ENCODE measurements around the gene TYMP. TPM values are rescaled to one million over a fixed set of nuclear protein-coding genes. Genes with fewer than 3 reads are reported as not detected.
A peak's percentile ranks its signal among the peaks of the same experiment; 100 is the strongest.

The TYMP gene
- total RNA-seq, 4 donors from 2014 or later = 4.4 to 21.5 (median 15.6) TPM

DNA sequence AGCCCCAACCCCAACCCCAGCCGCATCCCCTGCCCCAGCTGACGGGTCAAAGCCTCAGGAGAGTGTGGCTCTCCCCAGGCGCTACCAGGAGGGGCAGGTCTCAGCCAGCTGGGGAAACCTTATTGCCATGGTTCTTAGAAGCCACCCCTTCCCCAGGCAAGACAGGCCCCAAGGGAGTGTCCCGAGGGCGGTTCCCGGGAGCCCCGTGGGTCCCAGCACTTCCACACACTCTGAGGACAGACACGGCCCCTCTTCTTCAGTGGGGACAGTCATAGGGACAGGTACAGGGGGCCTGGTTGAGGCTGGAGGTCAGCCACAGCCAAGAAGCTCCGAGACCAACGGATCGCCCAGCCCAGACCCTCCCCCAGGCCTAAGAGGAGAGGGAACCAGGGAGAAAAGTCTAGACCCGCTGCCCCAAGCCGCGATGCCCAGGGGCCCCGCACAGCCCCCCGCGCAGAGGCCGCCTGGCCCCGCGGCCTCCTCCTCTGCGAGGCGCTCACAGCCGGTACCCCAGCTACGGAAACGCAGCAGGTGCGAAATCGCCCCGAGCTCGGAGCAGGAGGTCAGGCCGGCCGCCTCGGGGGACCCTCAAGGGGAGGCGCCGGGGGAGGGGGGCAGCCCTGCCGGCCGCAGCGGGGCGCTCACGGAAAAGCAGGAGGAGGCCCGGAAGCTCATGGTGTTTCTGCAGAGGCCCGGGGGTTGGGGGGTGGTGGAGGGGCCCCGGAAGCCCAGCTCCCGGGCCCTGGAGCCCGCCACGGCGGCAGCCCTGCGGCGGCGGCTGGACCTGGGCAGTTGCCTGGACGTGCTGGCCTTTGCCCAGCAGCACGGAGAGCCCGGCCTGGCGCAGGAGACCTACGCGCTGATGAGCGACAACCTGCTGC lies 18.5 kb upstream of the TYMP start:
- Histone ChIP-seq H3K4me1 (peaks cover 0 to 12% of the 10 kb centered on the region in 2 donors), H3K36me3 (no peaks in the 10 kb centered on the region), H3K27me3 (peaks cover 13 to 14% of the 10 kb centered on the region in 2 donors), H3K27ac (no peak overlapping the region), H3K4me3 (no peak overlapping the region), H3K9me3 (no peaks in the 10 kb centered on the region)
- DNase-seq = no peak
- TF ChIP-seq CTCF (IDR thresholded peaks at IDR 0.05) (no peak), POLR2A (IDR thresholded peaks at IDR 0.05) (no peak)
- intact Hi-C loops (cut with DNase I; ENCODE audit: low total_unique reads) = no loop called here

- Histone ChIP-seq H3K9me3 (no peaks in the 10 kb centered on the region), H3K27ac (no peak overlapping the region), H3K4me1 (peaks cover 0 to 12% of the 10 kb centered on the region in 2 donors), H3K36me3 (no peaks in the 10 kb centered on the region), H3K27me3 (peaks cover 13 to 14% of the 10 kb centered on the region in 2 donors), H3K4me3 (no peak overlapping the region)
- intact Hi-C loops (cut with DNase I; ENCODE audit: low total_unique reads) = no loop called here
- TF ChIP-seq CTCF (IDR thresholded peaks at IDR 0.05) = no peak
- TF ChIP-seq POLR2A (IDR thresholded peaks at IDR 0.05) = no peak
- DNase-seq = no peak
Measured at GRCh38 chr22:50547263-50547985, 17.6 kb upstream of the TYMP start.

GRCh38 chr22:50546326-50547262 lies 16.8 kb upstream of the TYMP start:
- Histone ChIP-seq H3K36me3 (no peaks in the 10 kb centered on the region), H3K27ac (no peak overlapping the region), H3K4me3 (no peak overlapping the region), H3K27me3 (peaks cover 13 to 14% of the 10 kb centered on the region in 2 donors), H3K4me1 (peaks cover 0 to 12% of the 10 kb centered on the region in 2 donors), H3K9me3 (no peaks in the 10 kb centered on the region)
- TF ChIP-seq CTCF (IDR thresholded peaks at IDR 0.05) (no peak), POLR2A (IDR thresholded peaks at IDR 0.05) (no peak)
- DNase-seq = no peak
- intact Hi-C loops (cut with DNase I; ENCODE audit: low total_unique reads) = no loop called here

DNA sequence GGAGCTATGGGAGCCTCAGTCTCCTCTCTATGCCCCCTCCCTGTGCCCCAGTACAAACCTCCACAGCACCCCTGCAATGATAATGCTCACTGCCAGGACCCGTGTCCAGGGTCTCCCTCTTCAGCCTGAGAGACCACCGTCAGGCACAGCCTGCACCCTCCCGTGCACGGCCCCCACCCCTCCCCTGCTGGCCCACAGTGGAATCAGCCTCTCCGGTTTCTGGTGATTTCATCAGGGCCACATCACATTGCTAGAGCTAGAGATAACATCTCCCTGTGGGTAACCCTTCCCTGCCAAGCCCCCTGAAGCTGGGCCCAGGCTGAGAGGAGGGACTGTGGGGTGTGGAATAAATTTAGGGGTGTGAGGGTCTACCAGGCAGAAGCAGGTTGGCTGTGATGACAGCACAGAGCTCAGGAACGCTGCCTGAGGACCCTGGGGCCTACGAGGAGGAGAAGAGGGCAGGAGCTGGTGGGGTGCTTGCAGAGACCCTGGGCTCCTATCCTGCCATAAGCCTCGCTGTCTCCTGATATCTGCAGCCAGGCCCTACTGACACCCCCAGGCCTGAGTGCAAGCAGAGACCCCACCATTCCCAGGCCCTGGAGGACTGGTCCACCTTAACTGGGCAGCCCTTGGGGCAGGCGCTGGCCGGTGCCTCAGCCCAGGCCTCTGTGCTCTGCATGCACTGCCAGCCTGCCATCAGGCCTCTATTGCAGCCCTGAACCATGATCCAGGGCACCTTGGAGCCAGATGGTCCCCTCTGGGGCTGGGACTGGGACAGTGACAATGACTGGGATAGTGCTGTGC lies 15.9 kb upstream of the TYMP start, which contains the start of gene KLHDC7B:
TSS of gene KLHDC7B (plus strand) at position 378 of the 804 bp plus-strand sequence. CDS start at position 723, 345 bp downstream.
- Histone ChIP-seq H3K27me3 (peaks cover 13 to 14% of the 10 kb centered on the region in 2 donors), H3K36me3 (no peaks in the 10 kb centered on the region), H3K9me3 (no peaks in the 10 kb centered on the region), H3K27ac (no peak within 1 kb of the TSS), H3K4me1 (peaks cover 0 to 12% of the 10 kb centered on the region in 2 donors), H3K4me3 (no peak within 1 kb of the TSS)
- TF ChIP-seq CTCF (IDR thresholded peaks at IDR 0.05) (peak in 1 of 4 experiments; percentile 5), POLR2A (IDR thresholded peaks at IDR 0.05) (no peak)
- no peak for DNase-seq
- intact Hi-C loops (cut with DNase I; ENCODE audit: low total_unique reads) = no loop called here

Data from uterus (tissue), 4 donors.